ENCODE measurements around the gene MAPK10. TPM values are rescaled to one million over a fixed set of nuclear protein-coding genes. Genes with fewer than 3 reads are reported as not detected.

MAPK10 gene
- total RNA-seq, 1 experiment from 2014 or later, result 5.2 TPM

GRCh38 chr4:86296865-86297264, 63.0 kb downstream of the MAPK10 start (continued):
- TF ChIP-seq, protein P1, sequence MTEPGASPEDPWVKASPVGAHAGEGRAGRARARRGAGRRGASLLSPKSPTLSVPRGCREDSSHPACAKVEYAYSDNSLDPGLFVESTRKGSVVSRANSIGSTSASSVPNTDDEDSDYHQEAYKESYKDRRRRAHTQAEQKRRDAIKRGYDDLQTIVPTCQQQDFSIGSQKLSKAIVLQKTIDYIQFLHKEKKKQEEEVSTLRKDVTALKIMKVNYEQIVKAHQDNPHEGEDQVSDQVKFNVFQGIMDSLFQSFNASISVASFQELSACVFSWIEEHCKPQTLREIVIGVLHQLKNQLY (CRISPR knock-in tag; IDR thresholded peaks at IDR 0.05), result no peak
- no peak for TF ChIP-seq ZNF416 (CRISPR knock-in tag; IDR thresholded peaks at IDR 0.05)
- TF ChIP-seq ATF1 (CRISPR knock-in tag; IDR thresholded peaks at IDR 0.05), result no peak
- no peak for TF ChIP-seq ZNF423 (CRISPR knock-in tag; IDR thresholded peaks at IDR 0.05)
- TF ChIP-seq, protein P2, sequence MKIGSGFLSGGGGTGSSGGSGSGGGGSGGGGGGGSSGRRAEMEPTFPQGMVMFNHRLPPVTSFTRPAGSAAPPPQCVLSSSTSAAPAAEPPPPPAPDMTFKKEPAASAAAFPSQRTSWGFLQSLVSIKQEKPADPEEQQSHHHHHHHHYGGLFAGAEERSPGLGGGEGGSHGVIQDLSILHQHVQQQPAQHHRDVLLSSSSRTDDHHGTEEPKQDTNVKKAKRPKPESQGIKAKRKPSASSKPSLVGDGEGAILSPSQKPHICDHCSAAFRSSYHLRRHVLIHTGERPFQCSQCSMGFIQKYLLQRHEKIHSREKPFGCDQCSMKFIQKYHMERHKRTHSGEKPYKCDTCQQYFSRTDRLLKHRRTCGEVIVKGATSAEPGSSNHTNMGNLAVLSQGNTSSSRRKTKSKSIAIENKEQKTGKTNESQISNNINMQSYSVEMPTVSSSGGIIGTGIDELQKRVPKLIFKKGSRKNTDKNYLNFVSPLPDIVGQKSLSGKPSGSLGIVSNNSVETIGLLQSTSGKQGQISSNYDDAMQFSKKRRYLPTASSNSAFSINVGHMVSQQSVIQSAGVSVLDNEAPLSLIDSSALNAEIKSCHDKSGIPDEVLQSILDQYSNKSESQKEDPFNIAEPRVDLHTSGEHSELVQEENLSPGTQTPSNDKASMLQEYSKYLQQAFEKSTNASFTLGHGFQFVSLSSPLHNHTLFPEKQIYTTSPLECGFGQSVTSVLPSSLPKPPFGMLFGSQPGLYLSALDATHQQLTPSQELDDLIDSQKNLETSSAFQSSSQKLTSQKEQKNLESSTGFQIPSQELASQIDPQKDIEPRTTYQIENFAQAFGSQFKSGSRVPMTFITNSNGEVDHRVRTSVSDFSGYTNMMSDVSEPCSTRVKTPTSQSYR (CRISPR knock-in tag; IDR thresholded peaks at IDR 0.05), result no peak
- TF ChIP-seq FOXK1 (CRISPR knock-in tag; IDR thresholded peaks at IDR 0.05), result no peak

- ChIA-PET CTCF (interaction anchor here (0.8 kb wide), 1 partner anchor 118 kb away, joined by 3 read pairs; no protein-coding TSS in a partner anchor), POLR2A (no interaction called here)
- DNase-seq (ENCODE audit: low spot score) (no peak), ATAC-seq (no peak)
- Mint-ChIP-seq H3K36me3 (no peaks in the 10 kb centered on the region), H3K4me1 (peaks cover 29% of the 10 kb centered on the region), H3K27me3 (ENCODE audit: low read depth) (no peaks in the 10 kb centered on the region), H3K27ac (peak overlapping the region; percentile 14; the same call in 1 of the 2 replicates), H3K9me3 (no peaks in the 10 kb centered on the region), H3K4me3 (no peak overlapping the region)
- no peak for TF ChIP-seq FOXP4 (CRISPR knock-in tag; IDR thresholded peaks at IDR 0.05)
- TF ChIP-seq NFE2L1 (CRISPR knock-in tag; IDR thresholded peaks at IDR 0.05), result no peak
- TF ChIP-seq KAT7 (CRISPR knock-in tag; IDR thresholded peaks at IDR 0.05; ENCODE audit: borderline replicate concordance), result no peak
- TF ChIP-seq, protein P3, sequence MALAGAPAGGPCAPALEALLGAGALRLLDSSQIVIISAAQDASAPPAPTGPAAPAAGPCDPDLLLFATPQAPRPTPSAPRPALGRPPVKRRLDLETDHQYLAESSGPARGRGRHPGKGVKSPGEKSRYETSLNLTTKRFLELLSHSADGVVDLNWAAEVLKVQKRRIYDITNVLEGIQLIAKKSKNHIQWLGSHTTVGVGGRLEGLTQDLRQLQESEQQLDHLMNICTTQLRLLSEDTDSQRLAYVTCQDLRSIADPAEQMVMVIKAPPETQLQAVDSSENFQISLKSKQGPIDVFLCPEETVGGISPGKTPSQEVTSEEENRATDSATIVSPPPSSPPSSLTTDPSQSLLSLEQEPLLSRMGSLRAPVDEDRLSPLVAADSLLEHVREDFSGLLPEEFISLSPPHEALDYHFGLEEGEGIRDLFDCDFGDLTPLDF (CRISPR knock-in tag; IDR thresholded peaks at IDR 0.05), result no peak
- no peak for TF ChIP-seq NFYB (CRISPR knock-in tag; conservative IDR thresholded peaks at IDR 0.05; ENCODE audit: low read depth)
- TF ChIP-seq USF1 (CRISPR knock-in tag; IDR thresholded peaks at IDR 0.05), result no peak
- TF ChIP-seq, protein P4, sequence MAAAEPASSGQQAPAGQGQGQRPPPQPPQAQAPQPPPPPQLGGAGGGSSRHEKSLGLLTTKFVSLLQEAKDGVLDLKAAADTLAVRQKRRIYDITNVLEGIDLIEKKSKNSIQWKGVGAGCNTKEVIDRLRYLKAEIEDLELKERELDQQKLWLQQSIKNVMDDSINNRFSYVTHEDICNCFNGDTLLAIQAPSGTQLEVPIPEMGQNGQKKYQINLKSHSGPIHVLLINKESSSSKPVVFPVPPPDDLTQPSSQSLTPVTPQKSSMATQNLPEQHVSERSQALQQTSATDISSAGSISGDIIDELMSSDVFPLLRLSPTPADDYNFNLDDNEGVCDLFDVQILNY (CRISPR knock-in tag; IDR thresholded peaks at IDR 0.05), result no peak
- TF ChIP-seq ZNF423 (CRISPR knock-in tag; IDR thresholded peaks at IDR 0.05), result no peak
- no peak for TF ChIP-seq RELA (CRISPR knock-in tag; IDR thresholded peaks at IDR 0.05; ENCODE audit: borderline replicate concordance)
- no peak for TF ChIP-seq TEAD4 (CRISPR knock-in tag; IDR thresholded peaks at IDR 0.05)
- TF ChIP-seq SMAD3 (CRISPR knock-in tag; IDR thresholded peaks at IDR 0.05; ENCODE audit: borderline replicate concordance), result no peak
- TF ChIP-seq ATF6 (CRISPR knock-in tag; IDR thresholded peaks at IDR 0.05), result no peak
- TF ChIP-seq STAT6 (CRISPR knock-in tag; conservative IDR thresholded peaks at IDR 0.05; ENCODE audit: low read depth), result no peak
- no peak for TF ChIP-seq MAX (CRISPR knock-in tag; IDR thresholded peaks at IDR 0.05)
- TF ChIP-seq SP1 (CRISPR knock-in tag; conservative IDR thresholded peaks at IDR 0.05), result no peak
- TF ChIP-seq SMAD4 (CRISPR knock-in tag; IDR thresholded peaks at IDR 0.05), result no peak
- TF ChIP-seq MXD4 (CRISPR knock-in tag; IDR thresholded peaks at IDR 0.05; ENCODE audit: borderline replicate concordance), result no peak
- no peak for TF ChIP-seq FOXJ3 (CRISPR knock-in tag; IDR thresholded peaks at IDR 0.05; ENCODE audit: borderline replicate concordance)
- TF ChIP-seq ZNF138 (CRISPR knock-in tag; conservative IDR thresholded peaks at IDR 0.05), result no peak
Measured at GRCh38 chr4:86294883-86295282, 65.0 kb downstream of the MAPK10 start.

Measured in WTC11 (cell line).